Measurements from ENCODE around the gene DEFB108B.
"Not testable (repeated sequence)": the region's sequence is repeated elsewhere in the genome, so short reads cannot be mapped to it uniquely, and the experiment has no call there.

DEFB108B gene

DNA sequence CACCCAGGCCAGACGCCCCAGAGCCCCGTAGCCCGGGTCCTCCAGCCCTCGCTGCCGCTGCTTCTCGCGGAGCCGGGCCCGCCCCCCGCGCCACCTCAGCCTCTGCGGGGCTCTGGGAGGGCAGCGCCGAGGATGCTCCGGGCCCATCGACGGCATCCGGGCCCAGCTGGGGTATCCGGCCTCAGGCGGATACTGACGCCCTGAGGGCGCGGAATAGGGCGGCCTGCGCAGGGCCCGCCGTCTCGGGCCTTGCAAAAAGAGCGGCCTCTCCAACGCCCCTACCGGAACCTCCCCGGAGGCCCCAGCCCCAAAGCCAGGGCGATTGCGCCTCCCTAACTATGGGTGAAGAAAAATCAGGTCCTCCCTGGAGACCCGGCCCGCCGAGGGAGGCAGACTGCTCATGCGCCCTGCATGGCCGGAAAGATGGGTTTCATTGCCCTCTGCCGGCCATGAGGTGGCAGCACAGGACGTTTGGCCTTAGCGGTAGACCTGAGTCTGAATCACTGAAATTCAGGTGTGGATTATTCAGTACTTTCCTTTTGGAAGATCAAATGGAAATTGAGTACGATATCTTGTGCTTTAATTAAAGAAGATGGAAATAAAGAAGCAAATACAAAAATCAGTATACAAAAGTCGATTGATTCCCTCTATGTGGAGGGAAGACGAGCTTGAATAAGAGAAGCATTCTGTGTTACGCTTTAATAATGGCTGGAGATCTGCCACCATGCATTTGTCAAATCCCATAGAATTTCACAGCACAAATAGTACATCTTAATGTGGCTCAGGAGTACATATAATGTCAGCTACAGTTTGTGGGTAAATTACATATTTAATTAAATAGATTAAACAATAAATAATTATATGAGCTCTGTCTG is 19.3 kb upstream of the DEFB108B start:
- peak; percentile 41 for DNase-seq (ENCODE audit: low read depth)

- not testable (repeated sequence) for DNase-seq (ENCODE audit: low read depth)
Observed at GRCh38 chr11:71821539-71821938, 11.5 kb upstream of the DEFB108B start.

GRCh38 chr11:71829247-71829646 is 3.8 kb upstream of the DEFB108B start:
- not testable (repeated sequence) for DNase-seq (ENCODE audit: low read depth)

GRCh38 chr11:71829686-71830085 is 3.3 kb upstream of the DEFB108B start:
- not testable (repeated sequence) for DNase-seq (ENCODE audit: low read depth)

DNA sequence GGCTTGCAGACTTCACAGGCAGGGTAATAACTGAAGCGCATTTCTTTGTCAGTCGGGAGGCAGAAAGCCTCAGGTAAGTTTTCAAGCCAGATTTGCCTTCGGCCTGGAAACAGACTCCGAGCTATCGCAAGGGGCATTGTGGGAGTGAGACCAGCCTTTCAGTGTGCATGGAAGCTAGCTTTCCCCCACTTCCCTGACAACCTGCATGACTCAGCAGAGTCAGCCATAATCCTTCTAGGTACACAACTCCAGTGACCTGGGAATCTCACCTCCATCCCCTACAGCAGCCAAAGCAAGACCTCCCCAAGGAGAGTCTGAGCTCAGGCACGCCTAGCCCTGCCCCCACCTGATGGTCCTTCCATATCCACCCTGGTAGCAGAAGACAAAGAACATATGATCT is 9.7 kb downstream of the DEFB108B start:
- not testable (repeated sequence) for DNase-seq (ENCODE audit: low read depth)

GRCh38 chr11:71843355-71843754 is 10.4 kb downstream of the DEFB108B start:
- not testable (repeated sequence) for DNase-seq (ENCODE audit: low read depth)

- no peak for DNase-seq (ENCODE audit: low read depth)
Observed at GRCh38 chr11:71843858-71844257, 10.9 kb downstream of the DEFB108B start.

DNA sequence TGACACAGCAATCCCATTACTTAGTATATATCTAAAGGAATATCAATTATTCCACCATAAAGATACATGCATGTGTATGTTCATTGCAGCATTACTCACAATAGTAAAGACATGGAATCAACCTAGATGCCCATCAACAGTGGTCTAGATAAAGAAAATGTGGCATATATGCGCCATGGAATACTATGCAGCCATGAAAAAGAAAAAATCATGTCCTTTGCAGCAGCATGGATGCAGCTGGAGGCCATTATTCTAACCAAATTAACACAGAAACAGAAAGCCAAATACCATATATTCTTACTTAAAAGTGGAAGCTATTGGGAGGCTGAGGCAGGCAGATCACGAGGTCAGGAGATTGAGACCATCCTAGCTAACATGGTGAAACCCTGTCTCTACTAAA is 20.9 kb downstream of the DEFB108B start:
- DNase-seq (ENCODE audit: low read depth), result not testable (repeated sequence)

- not testable (repeated sequence) for DNase-seq (ENCODE audit: low read depth)
Observed at GRCh38 chr11:71855880-71856279, 22.9 kb downstream of the DEFB108B start.

DNA sequence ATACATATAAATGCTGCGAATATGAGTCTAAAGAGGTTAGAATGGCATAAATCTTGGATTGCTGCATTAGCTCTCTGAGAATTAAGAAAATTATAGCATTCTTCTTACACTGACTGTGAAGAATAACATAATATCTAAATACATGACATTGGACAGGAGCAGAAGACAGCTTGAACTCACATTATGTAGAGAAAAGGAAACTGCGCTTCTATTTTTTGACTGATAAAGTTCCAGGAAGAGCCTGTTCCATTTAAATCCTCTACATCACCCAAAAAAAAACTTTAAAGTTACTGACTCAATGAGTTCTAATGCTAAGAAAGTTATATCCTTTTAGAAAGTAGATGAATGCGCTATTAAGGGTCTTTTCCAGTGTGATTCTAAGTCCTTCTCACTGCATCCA is 27.8 kb downstream of the DEFB108B start:
- DNase-seq (ENCODE audit: low read depth), result not testable (repeated sequence)

DNA sequence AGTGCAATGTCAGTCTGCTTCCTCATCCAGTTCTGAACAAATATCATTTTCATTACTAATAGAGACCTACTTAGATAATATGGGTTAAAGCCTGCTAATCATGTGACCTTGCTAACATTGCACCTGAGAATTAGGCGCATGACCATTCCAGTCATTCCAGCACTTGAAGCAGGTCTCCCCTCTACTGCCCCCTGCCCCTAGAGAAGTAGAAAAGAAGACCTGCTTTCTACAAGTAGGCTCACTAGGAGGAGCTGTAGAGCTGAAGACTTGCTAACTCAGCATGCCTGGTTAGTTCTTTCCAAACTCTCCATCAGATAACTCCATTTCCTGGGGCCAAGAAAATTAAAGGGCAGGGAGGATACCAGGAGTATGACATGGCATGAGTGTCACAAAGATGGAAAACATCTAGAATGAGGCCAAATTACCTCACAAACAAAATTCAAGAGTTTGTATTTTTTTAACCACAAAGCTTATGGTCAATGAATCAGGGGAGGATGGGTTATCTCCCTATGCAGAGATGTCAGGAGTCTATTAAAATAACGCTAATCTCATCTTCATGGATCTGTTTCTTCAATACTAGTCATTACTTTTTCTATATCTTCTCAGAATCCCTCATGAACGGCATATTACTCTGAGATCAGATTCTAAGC is 31.1 kb downstream of the DEFB108B start:
- not testable (repeated sequence) for DNase-seq (ENCODE audit: low read depth)

DNA sequence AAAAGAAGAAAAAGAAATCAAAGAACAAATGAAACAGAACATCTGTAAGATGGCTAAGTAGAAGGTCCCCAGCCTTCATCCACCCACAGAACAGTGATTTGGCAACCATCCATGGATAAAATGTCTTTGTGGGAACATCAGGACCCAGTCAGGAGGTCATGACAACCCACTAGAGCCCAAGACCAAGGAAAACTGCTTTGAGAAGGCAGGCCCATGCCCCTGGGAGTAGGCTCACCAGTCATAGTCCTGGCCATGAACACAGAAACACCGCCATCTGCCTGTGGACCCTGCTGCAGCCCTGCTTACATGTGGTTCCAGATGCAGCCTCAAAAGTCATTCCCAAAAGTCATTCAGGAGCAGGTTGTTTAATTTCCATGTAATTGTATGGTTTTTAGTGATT is 34.2 kb downstream of the DEFB108B start:
- DNase-seq (ENCODE audit: low read depth), result not testable (repeated sequence)

GRCh38 chr11:71869931-71870330 is 36.9 kb downstream of the DEFB108B start:
- DNase-seq (ENCODE audit: low read depth), result not testable (repeated sequence)

DNA sequence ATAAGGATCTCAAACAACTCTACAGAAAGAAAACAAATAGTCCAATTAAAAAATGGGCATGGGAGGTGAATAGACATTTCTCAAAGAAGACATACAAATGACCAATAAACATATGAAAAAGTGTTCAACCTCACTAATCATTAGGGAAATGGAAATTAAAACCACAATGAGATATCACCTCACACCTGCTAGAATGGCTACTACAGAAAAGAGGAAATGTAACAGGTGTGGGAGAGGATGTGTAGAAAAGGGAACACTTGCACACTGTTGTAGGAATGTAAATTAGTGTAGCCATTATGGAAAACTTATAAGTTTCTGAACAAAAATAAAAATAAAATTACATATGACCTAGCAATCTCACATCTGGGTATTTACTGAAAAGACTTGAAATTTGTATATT is 37.7 kb downstream of the DEFB108B start:
- DNase-seq (ENCODE audit: low read depth), result not testable (repeated sequence)

- DNase-seq (ENCODE audit: low read depth), result not testable (repeated sequence)
Observed at GRCh38 chr11:71876262-71876661, 43.3 kb downstream of the DEFB108B start.

DNA sequence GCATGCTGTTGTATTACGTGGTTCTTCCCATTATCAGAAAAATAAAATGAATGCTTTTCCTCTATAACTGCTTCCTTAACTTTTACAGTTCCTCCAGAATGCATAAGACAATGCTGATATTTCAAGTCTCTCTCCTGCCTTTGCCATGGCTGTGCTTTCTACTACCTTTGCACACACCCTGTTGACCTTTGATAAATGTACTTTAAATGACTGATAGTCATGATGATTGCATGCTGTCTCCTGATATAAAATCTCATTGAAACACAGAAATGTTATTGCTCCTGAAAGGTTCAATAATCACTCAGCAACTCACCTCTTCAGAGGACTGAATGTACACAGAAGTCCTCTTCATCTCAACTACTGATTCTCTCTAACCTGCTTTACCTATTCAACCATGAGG is 45.1 kb downstream of the DEFB108B start, which contains the start of gene DEFB131B:
Gene DEFB131B, plus strand, starts transcription at position 395 of the 400 bp plus-strand sequence. Its CDS starts 0 bp downstream, at position 395.
- DNase-seq (ENCODE audit: low read depth), result not testable (repeated sequence)

- DNase-seq (ENCODE audit: low read depth), result not testable (repeated sequence)
Observed at GRCh38 chr11:71885806-71886205, 52.8 kb downstream of the DEFB108B start.

Measured in stimulated activated CD8-positive, alpha-beta memory T cell treated with anti-CD3 and anti-CD28 coated beads, Interleukin-15, amount 100 ng/mL, for 24 hours (primary cell).